AG04450 (cell line): Measurements from ENCODE around the gene MORN1. TPM values are rescaled to one million over a fixed set of nuclear protein-coding genes. Genes with fewer than 3 reads are reported as not detected.

Experiments used
- CTCF ChIA-PET: fragments of 300-600, 350-600 bp; formaldehyde crosslinking; extraction: SDS; loops from one replicate; lab custom pipeline; 2022; ENCODE audit warnings: antibody characterized with exemption, inconsistent platforms; lab: Charles Lee
- POLR2A ChIA-PET: fragments of 350-600 bp; formaldehyde crosslinking; extraction: SDS; loops from one replicate; lab custom pipeline; 2021; ENCODE audit warnings: antibody characterized with exemption, inconsistent platforms; lab: Yijun Ruan, JAX
- DNase-seq: peaks from one replicate; pipeline ENCODE4 v3.0.0-alpha.2; 2011; ENCODE audit warnings: low read depth, low spot score
- H3K27ac ChIP-seq: one replicate; pipeline ENCODE4 v1.5.1; 2012; ENCODE audit warnings: low read depth, low read length, control low read depth
- H3K27me3 ChIP-seq: one replicate; pipeline ENCODE4 v1.6.0; 2012; ENCODE audit warnings: low read length; ENCODE audit not compliant: control insufficient read depth, insufficient read depth
- H3K4me3 ChIP-seq: 2 replicates; pipeline ENCODE4 v1.5.1; 2011; ENCODE audit warnings: mild to moderate bottlenecking, low read depth, low read length, control low read depth
- H3K9me3 ChIP-seq: 2 replicates; pipeline ENCODE4 v1.5.1; 2012; ENCODE audit warnings: low read length; ENCODE audit not compliant: control insufficient read depth, insufficient read depth
- CTCF ChIP-seq: IDR thresholded peaks from 2 replicates; pipeline ENCODE4 v1.5.1; 2011; ENCODE audit warnings: low read depth, low read length, control low read depth, inconsistent platforms
- polyA plus RNA-seq: library from polyadenylated mRNA; depleted of rRNA; stranded (reverse); fragments of >200 nt; gene quantifications from 2 replicates; pipeline ENCODE4 v1.2.3, GENCODE V29; 2011

Gene MORN1
- polyA plus RNA-seq, 1 experiment, result 3.6 TPM

- POLR2A ChIA-PET, result interaction anchor here (1.4 kb wide), 1 partner anchor 87 kb away, joined by 7 read pairs; no protein-coding TSS in a partner anchor
Measured at GRCh38 chr1:2315674-2316450, 75.5 kb downstream of the MORN1 start.

GRCh38 chr1:2314803-2315673, 76.3 kb downstream of the MORN1 start:
- Histone ChIP-seq H3K4me3 (peak overlapping the region; percentile 52), H3K27me3 (no peaks in the 10 kb centered on the region), H3K27ac (peak overlapping the region; percentile 47), H3K9me3 (no peaks in the 10 kb centered on the region; the same call in 1 of the 2 replicates)
- ChIA-PET POLR2A (interaction anchor here (0.6 to 1.5 kb wide), 4 partner anchors 86 to 89 kb away, joined by 3 to 7 read pairs (median 6); no protein-coding TSS in a partner anchor), CTCF (interaction anchor here (0.5 to 3.4 kb wide), 16 partner anchors 8 to 126 kb away, joined by 3 to 12 read pairs (median 3); partner anchors contain the start of gene FAAP20)
- TF ChIP-seq CTCF, result peak; percentile 55
- DNase-seq, result no peak

More at GRCh38 chr1:2315674-2316450, 75.5 kb downstream of the MORN1 start:
- H3K9me3 ChIP-seq, result no peaks in the 10 kb centered on the region; the same call in 1 of the 2 replicates
- no peak for DNase-seq
- no peaks in the 10 kb centered on the region for H3K27me3 ChIP-seq
- H3K27ac ChIP-seq, result peak overlapping the region; percentile 52
- no peak for TF ChIP-seq CTCF
- no peak overlapping the region for H3K4me3 ChIP-seq
- CTCF ChIA-PET, result interaction anchor here (0.5 to 3.4 kb wide), 13 partner anchors 9 to 126 kb away, joined by 3 to 12 read pairs (median 4); partner anchors contain the start of gene FAAP20

- ChIA-PET POLR2A (interaction anchor here (1.0 to 1.5 kb wide), 3 partner anchors 77 to 87 kb away, joined by 3 to 6 read pairs (median 4); partner anchors contain the start of genes MORN1 and RER1), CTCF (interaction anchor here (0.6 to 3.4 kb wide), 8 partner anchors 8 to 122 kb away, joined by 3 to 12 read pairs (median 4); no protein-coding TSS in a partner anchor)
- DNase-seq, result no peak
- TF ChIP-seq CTCF, result no peak
- H3K9me3 ChIP-seq, result no peaks in the 10 kb centered on the region; the same call in 1 of the 2 replicates
- H3K4me3 ChIP-seq, result peak overlapping the region; percentile 52
- peak overlapping the region; percentile 61 for H3K27ac ChIP-seq
- no peaks in the 10 kb centered on the region for H3K27me3 ChIP-seq
Measured at GRCh38 chr1:2314273-2314802, 77.0 kb downstream of the MORN1 start.

GRCh38 chr1:2313651-2314261, 77.6 kb downstream of the MORN1 start:
- Histone ChIP-seq H3K27me3 (no peaks in the 10 kb centered on the region), H3K9me3 (no peaks in the 10 kb centered on the region; the same call in 1 of the 2 replicates), H3K4me3 (peak overlapping the region; percentile 52), H3K27ac (peak overlapping the region; percentile 61)
- no peak for TF ChIP-seq CTCF
- CTCF ChIA-PET, result interaction anchor here (1.0 to 1.2 kb wide), 2 partner anchors 9 to 68 kb away, joined by 3 read pairs; no protein-coding TSS in a partner anchor
- DNase-seq, result no peak
- POLR2A ChIA-PET, result interaction anchor here (1.0 to 1.5 kb wide), 3 partner anchors 8 to 86 kb away, joined by 3 to 6 read pairs (median 4); partner anchors contain the start of genes MORN1 and RER1
